ENCODE measurements around the gene PACSIN1.

PACSIN1 gene

DNA sequence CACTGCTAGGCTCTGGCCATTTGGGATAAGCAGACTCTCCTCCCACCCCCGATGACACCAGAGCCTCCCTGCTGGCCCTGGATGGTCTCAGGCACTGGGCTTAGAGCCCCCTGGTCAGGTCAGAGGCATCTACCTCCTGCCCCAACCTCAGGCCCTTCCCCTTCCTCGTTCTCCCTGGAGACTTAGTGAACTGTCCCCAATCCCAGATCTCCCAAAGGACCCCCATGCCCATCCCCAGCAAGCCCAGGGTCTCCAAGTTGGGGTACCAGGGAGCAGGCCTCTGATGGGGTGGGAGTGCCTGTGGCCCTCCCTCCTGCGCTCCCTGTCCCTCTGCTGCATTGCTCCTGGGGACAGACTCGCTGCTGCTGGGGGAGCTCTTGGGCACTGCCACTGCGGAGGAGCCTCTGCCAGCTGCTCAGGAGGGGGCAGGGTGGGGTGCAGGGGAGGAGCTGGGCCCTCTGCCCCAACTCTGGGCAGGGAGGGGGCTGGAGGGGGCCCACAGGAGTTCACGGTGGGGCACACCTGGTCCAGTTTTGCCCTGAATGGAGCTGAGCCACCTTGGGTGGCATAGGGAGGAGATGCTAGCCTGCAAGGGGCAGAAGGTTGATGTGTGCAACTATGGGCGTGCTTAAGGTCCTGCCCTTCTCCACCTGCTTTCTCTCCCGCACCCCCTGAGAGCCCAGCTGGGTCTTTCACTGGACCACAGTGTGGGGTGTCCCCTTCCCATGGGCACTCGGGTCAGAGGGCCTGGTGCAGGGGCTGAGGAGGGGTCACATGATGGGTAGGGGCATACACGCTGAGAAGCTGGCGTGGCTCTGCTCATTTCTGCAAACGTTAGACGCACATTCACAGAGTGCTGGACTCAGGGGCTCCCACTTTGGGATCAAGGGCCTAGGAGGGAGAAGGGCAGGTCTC is 49.9 kb downstream of the PACSIN1 start:
- no peak for DNase-seq

DNA sequence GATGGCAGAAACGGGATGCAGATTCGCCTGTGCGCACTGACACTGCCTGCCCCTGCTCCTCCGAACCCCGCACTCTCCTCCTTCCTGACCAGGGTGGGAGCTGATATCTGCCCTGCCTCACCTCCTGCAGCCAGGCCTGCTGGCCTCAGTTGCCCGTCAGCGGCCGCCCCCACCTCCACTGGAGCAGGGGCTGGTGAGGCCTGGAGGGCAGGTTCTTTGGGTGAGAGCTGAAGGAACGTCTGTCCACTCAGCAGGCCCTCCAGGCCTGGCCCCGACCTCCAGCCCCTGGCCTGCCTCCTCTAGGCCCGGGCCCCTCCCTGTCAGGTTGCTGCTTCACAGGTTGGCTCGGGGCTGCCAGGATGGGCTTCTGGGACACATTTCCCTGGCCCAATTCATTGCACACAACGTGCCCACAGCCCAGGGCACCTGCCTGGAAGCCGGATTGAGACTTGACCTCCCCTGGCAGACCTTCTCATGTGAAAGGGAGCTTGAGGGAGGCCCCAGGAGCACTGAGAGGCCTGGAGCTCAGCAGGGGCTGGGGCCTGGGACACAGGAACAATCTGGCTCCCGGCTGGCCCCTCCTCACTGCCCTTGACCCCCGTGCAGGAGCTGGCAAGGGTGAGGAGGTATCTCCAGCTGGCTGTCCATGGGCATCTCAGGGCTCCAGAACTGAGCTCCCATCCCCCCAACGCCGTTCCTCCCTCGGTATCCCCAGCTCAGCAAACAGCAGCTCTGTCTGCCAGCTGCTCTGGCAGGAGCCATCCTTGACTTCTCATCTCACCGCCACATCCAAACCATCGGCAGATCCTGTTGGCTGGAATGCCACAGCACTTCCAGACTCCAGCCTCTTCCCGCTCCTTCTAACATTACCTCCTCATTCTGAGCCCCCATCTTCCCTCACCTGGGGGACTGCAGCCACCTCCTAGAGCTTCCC is 50.8 kb downstream of the PACSIN1 start:
- DNase-seq: no peak

GRCh38 chr6:34517461-34517881 is 51.6 kb downstream of the PACSIN1 start:
- no peak for DNase-seq

DNA sequence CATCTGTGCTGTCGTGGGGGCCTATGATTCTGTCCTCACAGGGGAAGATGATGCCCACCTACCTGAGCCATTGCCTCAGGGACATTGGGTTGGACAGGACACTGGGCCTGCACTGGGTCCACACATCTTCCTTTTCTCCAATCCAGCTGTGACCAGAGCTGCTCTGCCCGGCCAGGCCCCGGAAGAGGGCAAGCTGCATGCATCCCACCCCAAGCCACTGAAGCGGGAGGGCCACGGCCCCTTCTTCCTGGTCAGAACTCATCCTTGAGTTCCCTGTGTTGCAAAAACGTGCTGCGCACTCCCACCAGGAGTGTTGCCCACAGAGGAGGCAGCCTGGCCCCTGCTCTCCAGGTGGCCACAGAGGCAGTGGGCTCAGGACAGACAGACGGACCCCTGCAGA is 52.1 kb downstream of the PACSIN1 start:
- no peak for DNase-seq

- DNase-seq: no peak
These were observed 52.9 kb downstream of the PACSIN1 start for GRCh38 chr6:34518669-34519365.

- no peak for DNase-seq
These were observed 54.2 kb downstream of the PACSIN1 start for GRCh38 chr6:34519971-34520644.

- DNase-seq: no peak
These were observed 55.0 kb downstream of the PACSIN1 start for GRCh38 chr6:34520645-34521462.

DNA sequence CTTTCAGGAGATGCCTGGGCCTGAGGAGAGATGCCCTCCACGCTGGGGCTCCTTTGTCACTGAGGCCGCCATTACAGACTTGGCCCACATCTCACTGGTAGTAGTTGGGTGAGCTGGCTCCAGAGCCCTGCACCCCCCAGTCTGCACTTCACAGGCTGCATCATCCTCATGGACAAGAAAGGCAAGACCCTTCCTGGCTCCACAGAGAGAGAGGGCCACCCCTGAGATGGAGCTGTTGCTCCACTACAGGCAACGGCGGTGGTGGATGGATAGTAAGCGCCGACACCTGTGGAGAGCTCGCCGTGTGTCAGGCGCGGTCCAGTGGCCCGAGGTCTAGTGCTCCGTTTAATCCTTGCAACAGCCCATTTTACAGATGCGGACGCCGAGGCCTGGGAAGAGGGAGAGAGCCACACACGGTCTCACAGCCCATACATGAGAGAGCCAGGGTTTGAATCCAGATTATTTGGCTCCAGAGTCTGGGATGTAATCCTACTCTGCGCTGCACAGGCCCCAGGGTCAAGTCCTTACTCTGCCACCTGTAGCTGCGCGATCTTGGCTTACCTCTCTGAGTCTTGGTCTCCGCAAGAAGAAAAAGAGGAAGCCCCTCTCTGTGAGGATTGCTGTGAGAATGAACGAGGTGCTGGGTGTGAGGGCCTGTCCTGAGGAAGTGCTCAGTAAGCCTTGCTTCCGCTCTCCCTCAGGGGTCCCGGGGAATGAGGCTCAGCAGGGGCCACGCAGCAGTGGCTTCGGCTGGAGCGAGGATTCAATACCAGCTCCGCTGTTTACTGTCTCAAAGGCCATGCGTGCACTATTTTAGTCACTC is 55.8 kb downstream of the PACSIN1 start:
- no peak for DNase-seq

- DNase-seq: no peak
These were observed 56.9 kb downstream of the PACSIN1 start for GRCh38 chr6:34522761-34523160.

DNA sequence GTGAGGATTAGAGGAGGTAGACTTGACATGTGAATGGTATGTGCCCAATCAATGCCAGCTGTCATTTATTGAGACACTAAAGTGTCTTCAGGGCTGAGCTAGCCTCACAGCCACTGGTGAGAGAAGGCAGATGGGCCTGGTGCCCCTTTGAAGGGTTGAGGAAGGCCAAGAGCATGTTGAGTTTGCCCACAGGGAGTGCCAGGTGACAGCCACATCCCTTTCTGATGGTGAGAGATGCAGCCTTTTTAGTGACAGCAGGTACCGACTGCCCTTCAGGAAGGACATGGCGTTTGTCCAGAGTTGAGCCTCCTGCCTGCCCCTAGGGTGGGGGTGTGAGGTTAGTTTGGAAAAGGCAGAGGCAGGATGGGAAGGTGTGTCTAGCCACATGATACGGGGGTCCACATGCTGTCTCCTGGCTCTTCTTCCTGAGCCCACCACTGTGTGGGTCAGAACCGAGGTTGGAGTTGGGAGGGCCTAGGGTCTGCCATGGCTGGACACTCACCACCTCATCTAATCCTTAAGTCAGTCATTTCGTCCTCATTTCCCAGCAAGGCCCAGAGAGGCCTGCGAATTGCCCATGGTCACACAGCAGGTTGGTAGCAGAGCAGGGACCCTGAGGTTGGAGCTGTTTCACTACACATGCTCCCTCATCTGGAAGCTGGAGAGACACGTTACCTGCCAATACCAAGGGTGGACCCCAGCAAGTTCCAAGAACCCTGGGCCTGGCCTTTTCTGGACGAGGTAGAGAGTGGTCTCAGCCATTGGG is 57.7 kb downstream of the PACSIN1 start:
- no peak for DNase-seq

DNA sequence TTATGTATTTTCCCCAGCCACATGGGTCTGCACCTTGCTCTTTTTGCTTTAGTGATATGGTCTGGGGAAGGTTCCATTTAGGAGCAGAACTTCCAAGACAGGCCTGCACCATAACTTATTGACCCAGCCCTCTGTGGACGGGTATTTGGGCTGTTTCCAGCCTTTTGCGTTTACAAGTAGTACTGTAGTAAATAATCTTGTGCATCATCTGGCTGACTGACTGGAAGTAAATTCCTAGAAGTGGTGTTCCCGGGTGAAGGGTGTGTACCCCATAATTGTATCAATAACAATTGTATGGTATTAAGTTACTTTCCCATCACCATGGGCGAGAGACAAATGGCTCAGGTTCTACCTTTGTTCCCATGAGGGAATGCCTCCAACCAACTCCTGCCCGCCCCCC is 58.6 kb downstream of the PACSIN1 start:
- DNase-seq: no peak

DNA sequence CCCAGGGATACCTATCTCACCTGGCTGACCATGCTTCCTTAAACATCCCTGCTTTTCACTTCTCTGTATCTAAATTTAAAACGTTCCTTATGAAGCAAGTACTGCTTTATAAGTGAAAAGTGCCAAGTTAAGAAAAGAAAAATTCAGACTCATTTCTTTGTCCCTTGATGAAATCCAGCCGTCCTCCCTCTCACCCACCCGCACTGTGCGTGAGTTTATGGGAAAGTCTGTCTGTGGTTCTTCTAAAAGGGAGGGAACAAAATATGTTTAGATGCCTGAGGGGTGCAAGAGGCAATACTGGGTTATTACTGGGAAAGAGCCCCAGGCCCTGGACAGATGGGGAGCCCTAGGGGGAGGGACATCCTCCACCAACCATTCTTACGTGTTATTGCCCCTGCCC is 59.1 kb downstream of the PACSIN1 start:
- no peak for DNase-seq

- DNase-seq: no peak
These were observed 59.7 kb downstream of the PACSIN1 start for GRCh38 chr6:34525431-34526175.

DNA sequence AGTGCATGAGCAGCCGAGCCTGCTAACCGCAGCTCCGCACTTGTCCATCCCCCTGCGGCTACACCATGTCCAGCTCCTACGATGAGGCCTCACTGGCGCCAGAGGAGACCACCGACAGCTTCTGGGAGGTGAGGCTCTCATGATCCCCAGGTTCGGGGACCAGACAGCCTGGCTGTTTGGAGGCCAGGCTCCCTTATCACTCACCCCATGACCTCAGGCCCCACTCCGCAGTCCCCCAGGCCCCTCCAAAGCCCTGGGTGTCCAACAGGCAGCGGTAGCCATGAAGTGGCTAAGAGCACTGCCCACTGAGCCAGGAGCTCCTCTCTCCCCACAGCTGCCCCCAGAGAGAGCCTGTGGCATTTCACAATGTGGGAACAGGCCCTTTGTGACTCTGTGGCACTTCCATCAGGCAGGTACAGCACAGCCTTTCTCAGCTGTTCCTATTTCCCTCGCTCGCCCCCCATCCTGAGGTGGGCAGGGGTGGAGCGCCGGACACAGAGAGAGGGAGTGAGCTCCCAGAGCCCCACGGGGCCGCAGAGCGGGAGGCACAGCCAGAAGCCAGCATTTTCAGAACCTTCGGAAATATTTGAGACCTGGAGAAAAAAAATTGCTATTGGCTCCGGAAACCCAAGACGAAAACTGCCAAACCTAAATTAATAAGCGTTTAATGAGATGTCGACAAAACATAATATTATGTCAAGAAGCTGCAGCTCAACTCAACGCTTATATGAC is 60.5 kb downstream of the PACSIN1 start:
- DNase-seq: no peak

GRCh38 chr6:34526992-34527728 is 61.3 kb downstream of the PACSIN1 start:
- peak; percentile 96 for DNase-seq

DNA sequence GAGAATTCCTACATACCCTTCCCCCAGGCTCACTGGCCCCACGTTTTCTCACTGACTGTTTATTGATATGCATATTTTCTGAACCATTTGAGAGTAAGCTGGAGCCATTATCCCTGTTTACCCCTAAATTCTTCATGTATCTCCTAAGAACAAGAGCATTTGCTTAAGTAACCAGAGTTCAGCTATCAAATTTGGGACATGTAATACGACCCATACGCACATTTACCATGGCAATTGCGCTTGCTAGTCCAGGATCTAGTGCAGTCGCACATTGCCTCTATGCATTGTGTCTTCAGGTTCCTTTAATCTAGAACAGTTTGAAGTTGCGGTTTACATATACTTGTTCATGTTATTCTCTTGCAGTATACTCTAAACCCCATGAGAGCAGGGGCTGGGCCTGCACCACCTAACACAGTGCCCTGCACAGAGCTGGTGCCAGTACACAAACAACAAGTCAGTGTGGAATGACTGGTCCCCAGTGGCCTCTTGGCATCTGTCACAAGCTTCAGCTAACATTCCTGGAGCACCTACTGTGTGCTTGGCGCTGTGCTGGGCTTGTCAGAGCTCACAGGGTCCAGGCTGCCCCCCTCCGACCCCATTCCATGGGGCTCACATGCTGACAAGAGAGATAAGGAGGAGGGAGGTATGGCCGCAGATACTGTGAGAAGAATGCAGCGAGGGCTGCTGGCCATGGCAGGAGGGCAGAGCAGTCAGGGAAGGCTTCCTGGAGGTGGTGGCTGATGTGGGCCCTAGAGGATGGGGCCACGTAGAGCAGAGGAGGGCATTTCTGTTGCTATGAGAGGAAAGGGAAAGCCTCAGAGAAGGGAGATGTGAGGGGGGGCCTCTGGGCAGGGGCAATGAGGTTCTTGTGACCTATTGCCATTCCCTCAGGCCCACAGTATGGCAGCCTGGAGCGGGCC is 62.1 kb downstream of the PACSIN1 start:
- DNase-seq: no peak
